ENCODE measurements around the gene ALOX5.
"Not testable (repeated sequence)": the region's sequence is repeated elsewhere in the genome, so short reads cannot be mapped to it uniquely, and the experiment has no call there.

Gene ALOX5

DNA sequence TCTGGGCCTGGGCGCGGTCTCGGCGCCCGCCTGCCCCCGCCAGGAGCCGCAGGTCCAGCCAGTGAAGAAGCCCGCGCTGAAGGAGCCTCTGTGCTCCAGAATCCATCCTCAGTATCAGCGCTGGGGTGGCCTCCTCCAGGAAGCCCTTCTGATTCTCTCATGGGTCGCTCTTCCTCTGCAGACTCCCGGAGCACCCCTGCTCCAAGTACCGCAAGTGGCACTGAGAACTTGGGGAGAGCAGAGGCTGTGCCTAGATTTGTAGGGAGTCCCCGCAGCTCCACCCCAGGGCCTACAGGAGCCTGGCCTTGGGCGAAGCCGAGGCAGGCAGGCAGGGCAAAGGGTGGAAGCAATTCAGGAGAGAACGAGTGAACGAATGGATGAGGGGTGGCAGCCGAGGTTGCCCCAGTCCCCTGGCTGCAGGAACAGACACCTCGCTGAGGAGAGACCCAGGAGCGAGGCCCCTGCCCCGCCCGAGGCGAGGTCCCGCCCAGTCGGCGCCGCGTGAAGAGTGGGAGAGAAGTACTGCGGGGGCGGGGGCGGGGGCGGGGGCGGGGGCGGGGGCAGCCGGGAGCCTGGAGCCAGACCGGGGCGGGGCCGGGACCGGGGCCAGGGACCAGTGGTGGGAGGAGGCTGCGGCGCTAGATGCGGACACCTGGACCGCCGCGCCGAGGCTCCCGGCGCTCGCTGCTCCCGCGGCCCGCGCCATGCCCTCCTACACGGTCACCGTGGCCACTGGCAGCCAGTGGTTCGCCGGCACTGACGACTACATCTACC lies at the start of gene ALOX5:
Gene ALOX5, plus strand, starts transcription at position 641 of the 774 bp plus-strand sequence. Its CDS starts 64 bp downstream, at position 705.
- in situ Hi-C loops (cut with MboI; ENCODE audit: low sequenced_read_pairs), result no loop called here

GRCh38 chr10:45325116-45325515 lies 48.9 kb upstream of the ALOX5 start:
- in situ Hi-C loops (cut with MboI; ENCODE audit: low sequenced_read_pairs), result no loop called here

DNA sequence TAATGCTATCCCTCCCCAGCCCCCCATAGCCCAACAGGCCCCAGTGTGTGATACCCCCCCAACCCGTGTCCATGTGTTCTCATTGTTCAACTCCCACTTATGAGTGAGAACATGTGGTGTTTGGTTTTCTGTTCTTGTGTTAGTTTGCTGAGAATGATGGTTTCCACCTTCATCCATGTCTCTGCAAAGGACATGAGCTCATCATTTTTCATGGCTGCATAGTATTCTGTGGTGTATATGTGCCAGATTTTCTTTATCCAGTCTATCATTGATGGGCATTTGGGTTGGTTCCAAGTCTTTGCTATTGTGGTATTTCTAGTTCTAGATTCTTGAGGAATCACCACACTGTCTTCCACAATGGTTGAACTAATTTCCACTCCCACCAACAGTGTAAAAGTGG lies 47.2 kb upstream of the ALOX5 start:
- in situ Hi-C loops (cut with MboI; ENCODE audit: low sequenced_read_pairs), result not testable (repeated sequence)

- in situ Hi-C loops (cut with MboI; ENCODE audit: low sequenced_read_pairs), result not testable (repeated sequence)
These were observed 42.2 kb upstream of the ALOX5 start for GRCh38 chr10:45331824-45332223.

DNA sequence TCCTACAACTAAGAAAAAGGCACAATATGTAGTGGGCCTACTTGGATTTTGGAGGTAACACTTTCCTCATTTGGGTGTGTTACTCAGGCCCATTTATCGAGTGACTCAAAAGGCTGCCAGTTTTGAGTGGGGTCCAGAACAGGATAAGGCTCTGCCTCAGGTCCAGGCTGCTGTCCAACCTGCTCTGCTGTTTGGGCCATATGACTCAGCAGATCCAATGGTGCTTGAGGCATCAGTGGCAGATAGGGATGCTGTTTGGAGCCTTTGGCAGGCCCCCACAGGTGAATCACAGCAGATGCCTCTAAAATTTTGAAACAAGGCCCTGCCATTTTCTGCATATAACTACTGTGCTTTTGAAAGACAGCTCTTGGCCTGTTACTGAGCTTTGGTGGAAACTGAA lies 34.1 kb upstream of the ALOX5 start:
- in situ Hi-C loops (cut with MboI; ENCODE audit: low sequenced_read_pairs), result no loop called here

GRCh38 chr10:45340420-45340819 lies 33.6 kb upstream of the ALOX5 start:
- in situ Hi-C loops (cut with MboI; ENCODE audit: low sequenced_read_pairs), result not testable (repeated sequence)

DNA sequence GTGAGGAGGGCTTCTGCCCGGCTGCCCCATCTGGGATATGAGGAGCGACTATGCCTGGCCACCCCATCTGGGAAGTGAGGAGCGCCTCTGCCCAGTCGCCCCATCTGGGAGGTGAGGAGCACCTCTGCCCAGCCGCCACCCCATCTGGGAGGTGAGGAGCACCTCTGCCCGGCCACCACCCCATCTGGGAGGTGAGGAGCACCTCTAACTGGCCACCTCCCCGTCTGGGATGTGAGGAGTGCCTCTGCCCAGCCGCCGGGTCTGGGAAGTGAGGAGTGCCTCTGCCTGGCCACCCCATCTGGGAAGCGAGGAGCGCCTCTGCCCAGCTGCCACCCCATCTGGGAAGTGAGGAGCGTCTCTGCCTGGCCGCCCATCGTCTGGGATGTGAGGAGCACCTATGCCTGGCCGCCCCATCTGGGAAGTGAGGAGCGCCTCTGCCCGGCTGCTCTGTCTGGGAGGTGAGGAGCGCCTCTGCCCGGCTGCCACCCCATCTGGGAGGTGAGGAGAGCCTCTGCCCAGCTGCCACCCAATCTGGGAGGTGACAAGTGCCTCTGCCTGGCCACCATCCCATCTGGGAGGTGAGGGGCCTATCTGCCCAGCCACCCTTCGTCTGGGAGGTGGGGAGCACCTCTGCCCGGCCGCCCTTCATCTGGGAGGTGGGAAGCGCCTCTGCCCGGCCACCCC lies 27.2 kb upstream of the ALOX5 start:
- in situ Hi-C loops (cut with MboI; ENCODE audit: low sequenced_read_pairs), result not testable (repeated sequence)

- in situ Hi-C loops (cut with MboI; ENCODE audit: low sequenced_read_pairs), result not testable (repeated sequence)
These were observed 26.6 kb upstream of the ALOX5 start for GRCh38 chr10:45347464-45347863.

- in situ Hi-C loops (cut with MboI; ENCODE audit: low sequenced_read_pairs), result not testable (repeated sequence)
These were observed 25.7 kb upstream of the ALOX5 start for GRCh38 chr10:45348196-45348765.

- in situ Hi-C loops (cut with MboI; ENCODE audit: low sequenced_read_pairs), result no loop called here
These were observed 20.8 kb upstream of the ALOX5 start for GRCh38 chr10:45353186-45353585.

- in situ Hi-C loops (cut with MboI; ENCODE audit: low sequenced_read_pairs), result no loop called here
These were observed 19.8 kb upstream of the ALOX5 start for GRCh38 chr10:45354261-45354660.

DNA sequence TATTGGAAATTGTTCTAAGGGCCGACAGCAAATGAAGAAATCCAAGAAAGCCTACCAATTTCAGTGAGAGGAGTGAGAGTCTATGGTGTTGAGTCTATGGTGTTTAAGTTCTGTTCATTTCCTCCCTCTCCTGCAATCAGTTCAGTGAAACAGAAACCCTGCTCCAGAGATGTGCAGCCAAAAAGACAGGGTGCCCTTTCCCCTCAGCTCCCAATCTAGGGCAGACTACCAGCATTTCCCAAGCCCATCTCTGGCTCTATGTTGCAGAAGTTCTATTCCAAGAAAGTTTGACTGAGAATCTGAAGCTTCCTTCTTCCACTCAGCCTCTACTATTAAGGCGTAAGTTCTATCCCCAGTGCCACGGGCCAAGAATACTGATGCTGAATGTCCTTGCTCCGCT lies 18.5 kb upstream of the ALOX5 start:
- in situ Hi-C loops (cut with MboI; ENCODE audit: low sequenced_read_pairs), result no loop called here

- in situ Hi-C loops (cut with MboI; ENCODE audit: low sequenced_read_pairs), result not testable (repeated sequence)
These were observed 15.1 kb upstream of the ALOX5 start for GRCh38 chr10:45358961-45359360.

DNA sequence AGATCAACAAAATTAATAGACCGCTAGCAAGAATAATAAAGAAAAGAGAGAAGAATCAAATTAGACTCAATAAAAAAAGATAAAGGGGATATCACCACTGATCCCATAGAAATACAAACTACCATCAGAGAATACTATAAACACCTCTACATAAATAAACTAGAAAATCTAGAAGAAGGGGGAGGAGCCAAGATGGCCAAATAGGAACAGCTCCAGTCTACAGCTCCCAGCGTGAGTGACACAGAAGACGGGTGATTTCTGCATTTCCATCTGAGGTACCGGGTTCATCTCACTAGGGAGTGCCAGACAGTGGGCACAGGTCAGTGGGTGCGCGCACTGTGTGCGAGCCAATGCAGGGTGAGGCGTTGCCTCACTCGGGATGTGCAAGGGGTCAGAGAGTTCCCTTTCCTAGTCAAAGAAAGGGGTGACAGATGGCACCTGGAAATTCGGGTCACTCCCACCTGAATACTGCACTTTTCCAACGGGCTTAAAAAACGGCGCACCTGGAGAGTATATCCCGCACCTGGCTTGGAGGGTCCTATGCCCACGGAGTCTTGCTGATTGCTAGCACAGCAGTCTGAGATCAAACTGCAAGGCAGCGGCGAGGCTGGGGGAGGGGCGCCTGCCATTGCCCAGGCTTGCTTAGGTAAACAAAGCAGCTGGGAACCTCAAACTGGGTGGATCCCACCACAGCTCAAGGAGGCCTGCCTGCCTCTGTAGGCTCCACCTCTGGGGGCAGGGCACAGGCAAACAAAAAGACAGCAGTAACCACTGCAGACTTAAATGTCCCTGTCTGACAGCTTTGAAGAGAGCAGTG lies 11.8 kb upstream of the ALOX5 start:
- in situ Hi-C loops (cut with MboI; ENCODE audit: low sequenced_read_pairs), result not testable (repeated sequence)

DNA sequence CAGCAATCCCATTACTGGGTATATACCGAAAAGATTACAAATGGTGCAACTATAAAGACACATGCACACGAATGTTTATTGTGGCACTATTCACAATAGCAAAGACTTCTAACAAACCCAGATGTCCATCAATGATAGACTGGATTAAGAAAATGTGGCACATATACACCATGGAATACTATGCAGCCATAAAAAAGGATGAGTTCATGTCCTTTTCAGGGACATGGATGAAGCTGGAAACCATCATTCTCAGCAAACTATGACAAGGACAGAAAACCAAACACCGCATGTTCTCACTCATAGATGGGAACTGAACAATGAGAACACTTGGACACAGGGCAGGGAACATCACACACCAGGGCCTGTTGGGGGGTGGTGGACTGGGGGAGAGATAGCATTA lies 6.4 kb upstream of the ALOX5 start:
- in situ Hi-C loops (cut with MboI; ENCODE audit: low sequenced_read_pairs), result not testable (repeated sequence)

- in situ Hi-C loops (cut with MboI; ENCODE audit: low sequenced_read_pairs), result no loop called here
These were observed 5.8 kb upstream of the ALOX5 start for GRCh38 chr10:45368181-45368580.

GRCh38 chr10:45370202-45370955 lies 3.6 kb upstream of the ALOX5 start:
- in situ Hi-C loops (cut with MboI; ENCODE audit: low sequenced_read_pairs), result no loop called here

DNA sequence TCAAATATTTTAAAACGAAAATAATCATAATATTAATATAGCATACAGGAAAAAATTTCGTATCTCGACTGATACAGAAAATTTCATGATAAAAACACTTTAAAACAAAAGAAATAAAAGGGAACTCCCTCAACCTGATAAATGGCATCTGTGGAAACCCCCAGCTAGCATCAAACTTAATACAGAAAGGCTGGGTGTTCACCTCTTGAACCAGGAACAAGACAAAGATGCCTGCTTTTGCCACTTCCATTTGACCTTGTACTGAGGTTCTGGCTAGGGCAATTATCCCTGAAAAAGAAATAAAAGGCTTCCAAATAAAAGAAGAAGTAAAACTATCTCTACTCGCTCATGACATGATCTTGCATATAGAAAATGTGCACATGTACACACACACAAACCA lies 2.5 kb upstream of the ALOX5 start:
- in situ Hi-C loops (cut with MboI; ENCODE audit: low sequenced_read_pairs), result no loop called here

GRCh38 chr10:45372251-45372951 lies 1.6 kb upstream of the ALOX5 start:
- in situ Hi-C loops (cut with MboI; ENCODE audit: low sequenced_read_pairs), result no loop called here

Measured in HL-60/S4 treated with phorbol 12-myristate 13-acetate at 8.2 ng/mL for 4 days and 3 days (cell line).